GM12891 (cell line): ENCODE measurements around the gene ATAD2B.

Source experiments
- POLR2A ChIP-seq: IDR thresholded peaks from 2 replicates; pipeline ENCODE4 v1.6.1; 2011; ENCODE audit warnings: low read depth, low read length, control low read depth
- POLR2AphosphoS5 ChIP-seq: IDR thresholded peaks from 2 replicates; pipeline ENCODE4 v1.6.1; 2011; ENCODE audit warnings: low read depth, low read length, control low read depth

DNA sequence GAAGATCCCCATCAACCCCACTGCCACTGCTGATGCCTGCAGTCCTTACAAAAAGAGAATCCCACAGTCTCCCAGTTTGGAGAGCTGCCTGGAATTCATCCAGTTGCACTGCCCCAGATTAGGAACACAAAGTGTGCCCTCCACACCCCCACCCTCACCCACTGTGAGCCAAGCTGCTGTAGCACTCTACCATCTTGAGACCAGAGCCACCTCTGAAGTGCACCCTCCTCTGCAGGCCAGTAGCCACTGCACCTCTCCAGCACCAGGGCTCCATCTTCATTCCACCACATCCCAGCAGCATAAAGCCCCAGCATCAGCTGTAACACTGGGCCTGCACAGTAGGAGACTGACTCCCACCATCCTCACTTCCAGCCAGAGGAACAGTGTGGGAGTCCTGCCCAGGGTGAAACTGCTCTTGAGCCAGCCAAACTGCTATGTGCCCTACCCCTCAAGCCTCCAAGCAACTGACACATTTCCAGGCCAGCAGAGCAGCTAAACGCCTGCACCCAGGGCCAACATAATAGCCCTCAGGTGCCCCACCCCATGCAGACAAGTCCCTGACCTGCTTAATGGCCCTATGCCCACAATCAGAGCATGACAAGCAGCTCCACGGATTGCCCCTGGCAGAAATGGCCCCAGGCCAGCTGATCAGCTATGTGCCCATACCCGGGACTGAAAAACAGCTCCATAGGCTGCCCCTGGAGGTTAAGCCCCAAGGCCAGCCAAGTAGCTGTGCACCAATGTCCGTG, 206.0 kb downstream of the ATAD2B start:
- no peak for TF ChIP-seq POLR2A
- no peak for TF ChIP-seq POLR2AphosphoS5
